GM18861 (cell line): ENCODE data around the gene CXCL12.

Source experiments
- ATAC-seq: cut with Tn5 transposase; IDR thresholded peaks from one replicate; pipeline ENCODE4 v1.9.1; 2021; ENCODE audit not compliant: unreplicated experiment

Gene CXCL12

GRCh38 chr10:44366941-44367630 lies 17.8 kb downstream of the CXCL12 start:
- no peak for ATAC-seq

GRCh38 chr10:44364566-44364965 lies 20.3 kb downstream of the CXCL12 start:
- ATAC-seq: no peak

- ATAC-seq: no peak
These were observed 21.2 kb downstream of the CXCL12 start for GRCh38 chr10:44363716-44364115.

- no peak for ATAC-seq
These were observed 21.8 kb downstream of the CXCL12 start for GRCh38 chr10:44362866-44363711.

GRCh38 chr10:44361109-44361508 lies 23.8 kb downstream of the CXCL12 start:
- no peak for ATAC-seq

- ATAC-seq: no peak
These were observed 26.7 kb downstream of the CXCL12 start for GRCh38 chr10:44358080-44358771.

- no peak for ATAC-seq
These were observed 27.8 kb downstream of the CXCL12 start for GRCh38 chr10:44357023-44357540.

GRCh38 chr10:44356139-44357022 lies 28.5 kb downstream of the CXCL12 start:
- ATAC-seq: no peak

GRCh38 chr10:44355630-44356029 lies 29.3 kb downstream of the CXCL12 start:
- no peak for ATAC-seq

GRCh38 chr10:44354771-44355170 lies 30.1 kb downstream of the CXCL12 start:
- no peak for ATAC-seq

GRCh38 chr10:44353721-44354120 lies 31.2 kb downstream of the CXCL12 start:
- no peak for ATAC-seq

GRCh38 chr10:44353128-44353390 lies 31.8 kb downstream of the CXCL12 start:
- no peak for ATAC-seq

GRCh38 chr10:44352316-44353127 lies 32.4 kb downstream of the CXCL12 start:
- no peak for ATAC-seq

GRCh38 chr10:44348496-44348895 lies 36.4 kb downstream of the CXCL12 start:
- ATAC-seq: no peak

GRCh38 chr10:44347609-44348400 lies 37.1 kb downstream of the CXCL12 start:
- no peak for ATAC-seq

GRCh38 chr10:44344727-44345126 lies 40.2 kb downstream of the CXCL12 start:
- no peak for ATAC-seq

GRCh38 chr10:44343843-44344242 lies 41.1 kb downstream of the CXCL12 start:
- no peak for ATAC-seq

- ATAC-seq: no peak
These were observed 43.0 kb downstream of the CXCL12 start for GRCh38 chr10:44341886-44342285.

- ATAC-seq: no peak
These were observed 44.3 kb downstream of the CXCL12 start for GRCh38 chr10:44340557-44340956.
